Mucosa of descending colon (tissue), 3 donors: ENCODE measurements around the gene NTMT2. TPM values are rescaled to one million over a fixed set of nuclear protein-coding genes. Genes with fewer than 3 reads are reported as not detected.

ENCODE experiments used
- ATAC-seq: fragments of 200-7000 bp; cut with Tn5 transposase; one replicate; pipeline ENCODE4 v1.9.1; 2020; ENCODE audit warnings: mild to moderate bottlenecking, moderate library complexity
- DNase-seq, 3 donors: peaks; one replicate each; pipeline ENCODE4 v3.0.0-alpha.2; 2020
- H3K36me3 ChIP-seq: fragments of 200-600 bp; one replicate; pipeline ENCODE4 v1.8.0; 2021; ENCODE audit warnings: low read depth, mild to moderate bottlenecking
- H3K4me1 ChIP-seq: fragments of 200-600 bp; one replicate; pipeline ENCODE4 v1.8.0; 2021; ENCODE audit warnings: low read depth, mild to moderate bottlenecking
- H3K4me3 ChIP-seq: fragments of 200-600 bp; one replicate; pipeline ENCODE4 v1.8.0; 2021; ENCODE audit warnings: mild to moderate bottlenecking
- H3K9me3 ChIP-seq: fragments of 200-600 bp; one replicate; pipeline ENCODE4 v1.8.0; 2021; ENCODE audit warnings: mild to moderate bottlenecking
- CTCF ChIP-seq: fragments of 200-600 bp; IDR thresholded peaks from one replicate; pipeline ENCODE4 v1.8.0; 2022; ENCODE audit warnings: antibody characterized with exemption, mild to moderate bottlenecking
- intact Hi-C, 2 donors: fragments of 100-400 bp; cut with DNase I in 1 of 2; cut with micrococcal nuclease in 1 of 2; formaldehyde crosslinking; loops; one replicate each; pipeline versions ENCODE4 v1.11.0 to v1.11.1; 2022; cut with DNase I, micrococcal nuclease
- total RNA-seq, 3 donors: library from RNA; stranded (reverse); fragmentation: NEBNext Ultra II Directional in 2 of 3; extraction: Animal tissue kit (Norgen Biotek cat#: 25700) in 2 of 3; gene quantifications; one replicate each; pipeline versions ENCODE4 v1.2.1 to v1.2.4, GENCODE V29; 2021 to 2023
- donor health status: DM: no; HTN: no; CAD: no; lungs with moderate emphysema.
- donor health status: DM: no; HTN: no; CAD: no.
- donor health status: DM: no; HTN: yes; CAD: no.

Gene NTMT2
- total RNA-seq, 3 donors from 2014 or later, result not detected

GRCh38 chr1:170174395-170174794, 28.6 kb downstream of the NTMT2 start:
- no peak overlapping the region for H3K4me3 ChIP-seq
- no peaks in the 10 kb centered on the region for H3K4me1 ChIP-seq
- no peaks in the 10 kb centered on the region for H3K36me3 ChIP-seq
- intact Hi-C loops, result no loop called here
- TF ChIP-seq CTCF, result no peak
- H3K9me3 ChIP-seq, result no peaks in the 10 kb centered on the region
- DNase-seq (no peak), ATAC-seq (no peak)

- H3K36me3 ChIP-seq, result no peaks in the 10 kb centered on the region
- intact Hi-C loops, result no loop called here
- no peaks in the 10 kb centered on the region for H3K4me1 ChIP-seq
- DNase-seq, result no peak
- H3K9me3 ChIP-seq, result no peaks in the 10 kb centered on the region
- no peak for TF ChIP-seq CTCF
- ATAC-seq, result no peak
- no peak overlapping the region for H3K4me3 ChIP-seq
These were observed 29.3 kb downstream of the NTMT2 start for GRCh38 chr1:170175041-170175440.

GRCh38 chr1:170175484-170175883, 29.7 kb downstream of the NTMT2 start:
- ATAC-seq (no peak), DNase-seq (no peak)
- Histone ChIP-seq H3K4me3 (no peak overlapping the region), H3K4me1 (no peaks in the 10 kb centered on the region), H3K36me3 (no peaks in the 10 kb centered on the region), H3K9me3 (no peaks in the 10 kb centered on the region)
- intact Hi-C loops, result no loop called here
- no peak for TF ChIP-seq CTCF

GRCh38 chr1:170176772-170177171, 31.0 kb downstream of the NTMT2 start:
- intact Hi-C loops, result no loop called here
- Histone ChIP-seq H3K4me3 (no peak overlapping the region), H3K4me1 (no peaks in the 10 kb centered on the region), H3K36me3 (no peaks in the 10 kb centered on the region), H3K9me3 (no peaks in the 10 kb centered on the region)
- no peak for TF ChIP-seq CTCF
- DNase-seq (no peak), ATAC-seq (no peak)

- no peaks in the 10 kb centered on the region for H3K4me1 ChIP-seq
- no peaks in the 10 kb centered on the region for H3K36me3 ChIP-seq
- no peak for DNase-seq
- no peak for TF ChIP-seq CTCF
- H3K4me3 ChIP-seq, result no peak overlapping the region
- intact Hi-C loops, result no loop called here
- H3K9me3 ChIP-seq, result peaks cover 4% of the 10 kb centered on the region
- ATAC-seq, result no peak
These were observed 36.7 kb downstream of the NTMT2 start for GRCh38 chr1:170182442-170182841.

GRCh38 chr1:170192546-170192945, 46.8 kb downstream of the NTMT2 start:
- Histone ChIP-seq H3K4me1 (no peaks in the 10 kb centered on the region), H3K4me3 (no peak overlapping the region), H3K9me3 (no peaks in the 10 kb centered on the region), H3K36me3 (no peaks in the 10 kb centered on the region)
- DNase-seq (no peak), ATAC-seq (no peak)
- intact Hi-C loops, result no loop called here
- no peak for TF ChIP-seq CTCF
